CD4-positive, alpha-beta T cell treated with Interleukin-17A for 4 hours (primary cell): Measurements from ENCODE around the gene MEF2D.

Experiments
- DNase-seq: peaks from one replicate; pipeline ENCODE4 v3.0.0-alpha.2; 2020; ENCODE audit warnings: mixed read lengths

The MEF2D gene

DNA sequence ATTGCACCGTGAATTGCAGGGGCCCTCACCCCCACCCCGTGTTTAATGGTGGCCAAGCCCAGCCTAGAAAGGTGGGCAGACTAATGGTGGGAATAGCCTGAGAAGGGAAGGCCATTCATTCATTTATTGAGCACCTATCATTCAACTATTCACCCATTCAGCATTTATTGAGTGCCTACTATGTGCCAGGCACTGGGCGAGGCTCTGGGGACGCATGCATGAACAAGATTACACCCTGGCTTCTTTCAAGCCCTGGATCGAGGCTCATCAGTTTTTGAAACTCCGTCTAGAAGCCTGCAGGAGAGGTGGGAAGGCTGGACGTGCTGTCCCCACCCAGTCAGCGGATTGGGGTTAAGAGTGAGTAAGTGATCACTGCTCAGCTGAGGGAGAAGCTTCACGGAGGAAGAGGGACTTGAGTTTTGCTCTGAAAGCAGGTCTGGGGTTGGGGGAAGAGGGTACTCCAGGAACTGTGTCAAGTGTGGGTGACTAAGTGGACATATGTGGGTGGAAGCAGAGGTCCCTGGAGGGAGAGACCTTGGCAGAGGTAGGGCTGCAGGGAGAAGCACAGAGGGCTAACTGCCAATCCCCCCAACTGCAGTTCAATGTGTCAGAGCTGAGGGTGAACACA lies 35.6 kb downstream of the MEF2D start:
- no peak for DNase-seq

- no peak for DNase-seq
Measured at GRCh38 chr1:156464335-156464734, 36.2 kb downstream of the MEF2D start.

- no peak for DNase-seq
Measured at GRCh38 chr1:156463874-156464273, 36.7 kb downstream of the MEF2D start.

DNA sequence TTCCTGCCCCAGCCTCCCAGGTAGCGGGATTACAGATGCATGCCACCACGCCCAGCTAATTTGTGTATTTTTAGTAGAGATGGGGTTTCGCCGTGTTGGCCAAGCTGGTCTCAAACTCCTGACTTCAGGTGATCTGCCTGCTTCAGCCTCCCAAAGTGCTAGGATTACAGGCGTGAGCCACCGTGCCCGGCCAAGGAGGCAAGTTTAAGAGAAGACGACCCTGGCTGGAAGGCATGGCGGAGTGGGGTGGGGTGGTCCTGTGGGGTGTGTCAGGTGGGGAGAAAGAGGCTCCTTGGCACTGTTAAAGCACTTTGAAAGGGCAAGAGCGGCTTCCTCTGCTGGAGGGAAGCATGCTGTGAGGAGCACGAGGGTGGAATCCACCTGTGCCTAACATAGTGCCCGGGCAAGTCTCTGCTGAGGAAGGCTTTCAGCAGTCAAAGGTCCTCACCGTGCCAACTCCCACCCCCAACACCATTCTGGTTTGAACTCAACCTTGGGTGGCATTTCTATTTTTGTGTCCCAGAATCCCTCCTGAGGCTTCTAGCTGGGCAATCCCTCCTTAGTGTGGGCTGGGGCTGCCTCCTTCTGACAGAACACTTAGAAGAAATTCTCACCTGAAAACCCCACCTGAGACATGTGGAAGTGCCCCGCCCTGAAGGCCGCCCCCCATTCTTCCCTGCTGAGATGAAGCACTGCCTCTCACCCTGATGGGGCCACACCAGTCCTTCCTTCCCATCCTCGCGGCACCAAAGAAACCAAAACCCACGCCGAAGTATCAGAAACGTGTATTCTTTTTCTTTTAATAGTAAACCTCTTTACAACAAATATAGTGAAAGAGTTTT lies 37.4 kb downstream of the MEF2D start:
- no peak for DNase-seq

GRCh38 chr1:156461781-156462647 lies 38.6 kb downstream of the MEF2D start:
- no peak for DNase-seq

- no peak for DNase-seq
Measured at GRCh38 chr1:156461109-156461508, 39.5 kb downstream of the MEF2D start.

DNA sequence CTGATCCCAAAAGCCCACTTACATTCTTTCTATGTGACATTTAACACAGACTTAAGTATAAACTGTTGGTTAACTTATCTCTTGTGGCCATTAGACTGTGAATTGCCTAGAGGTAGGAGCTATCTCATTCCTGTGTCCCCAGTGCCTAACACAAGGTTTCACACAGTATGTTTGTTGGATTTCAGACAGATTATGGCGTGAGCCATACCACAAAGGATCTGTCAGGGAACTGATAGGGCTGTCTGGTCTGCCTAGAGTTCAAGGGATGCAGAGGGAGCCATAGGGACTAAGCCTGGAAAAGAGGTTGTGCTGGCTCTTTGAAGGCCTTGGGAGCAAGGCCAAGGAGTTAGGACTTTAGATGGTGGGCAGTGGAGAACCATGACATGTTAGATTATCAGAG lies 40.0 kb downstream of the MEF2D start:
- no peak for DNase-seq

DNA sequence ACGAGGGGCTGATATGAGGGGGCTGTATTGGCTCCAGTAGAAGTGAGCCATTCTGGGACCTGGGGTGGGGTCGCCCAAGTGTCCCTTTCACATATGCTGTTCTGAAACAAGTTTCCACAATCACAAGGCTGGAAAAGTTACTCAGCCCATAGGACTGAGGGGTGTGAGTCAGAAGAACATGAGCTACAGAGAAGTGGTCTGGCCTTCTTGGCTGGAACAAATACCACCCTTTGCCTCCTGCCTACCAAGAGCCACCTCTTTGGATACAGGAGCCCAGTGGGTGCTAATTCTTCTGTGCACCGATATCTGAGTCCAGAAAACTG lies 42.4 kb downstream of the MEF2D start:
- DNase-seq = no peak

- peak; percentile 98 for DNase-seq
Measured at GRCh38 chr1:156456625-156457465, 43.7 kb downstream of the MEF2D start.

GRCh38 chr1:156455362-156455761 lies 45.2 kb downstream of the MEF2D start:
- no peak for DNase-seq

DNA sequence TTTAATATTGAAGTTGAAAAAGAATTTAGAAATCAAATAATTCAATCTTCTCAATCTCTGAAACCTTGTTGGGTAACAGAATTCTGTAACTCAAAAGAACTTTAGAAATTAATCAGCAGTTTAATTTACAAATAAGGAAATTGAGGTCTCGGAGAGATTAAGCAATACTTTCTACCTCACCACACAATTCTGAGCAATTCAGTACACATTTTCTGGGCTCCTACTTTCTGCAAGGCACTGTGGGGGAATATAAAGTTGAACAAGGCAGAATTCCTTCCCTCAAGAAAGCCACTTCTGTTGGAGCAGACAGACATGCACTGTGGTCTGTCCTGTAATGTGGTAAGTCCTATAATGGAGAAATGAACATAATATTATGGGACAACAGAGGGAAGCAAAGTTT lies 47.7 kb downstream of the MEF2D start:
- no peak for DNase-seq

- DNase-seq = no peak
Measured at GRCh38 chr1:156451505-156452160, 48.9 kb downstream of the MEF2D start.

DNA sequence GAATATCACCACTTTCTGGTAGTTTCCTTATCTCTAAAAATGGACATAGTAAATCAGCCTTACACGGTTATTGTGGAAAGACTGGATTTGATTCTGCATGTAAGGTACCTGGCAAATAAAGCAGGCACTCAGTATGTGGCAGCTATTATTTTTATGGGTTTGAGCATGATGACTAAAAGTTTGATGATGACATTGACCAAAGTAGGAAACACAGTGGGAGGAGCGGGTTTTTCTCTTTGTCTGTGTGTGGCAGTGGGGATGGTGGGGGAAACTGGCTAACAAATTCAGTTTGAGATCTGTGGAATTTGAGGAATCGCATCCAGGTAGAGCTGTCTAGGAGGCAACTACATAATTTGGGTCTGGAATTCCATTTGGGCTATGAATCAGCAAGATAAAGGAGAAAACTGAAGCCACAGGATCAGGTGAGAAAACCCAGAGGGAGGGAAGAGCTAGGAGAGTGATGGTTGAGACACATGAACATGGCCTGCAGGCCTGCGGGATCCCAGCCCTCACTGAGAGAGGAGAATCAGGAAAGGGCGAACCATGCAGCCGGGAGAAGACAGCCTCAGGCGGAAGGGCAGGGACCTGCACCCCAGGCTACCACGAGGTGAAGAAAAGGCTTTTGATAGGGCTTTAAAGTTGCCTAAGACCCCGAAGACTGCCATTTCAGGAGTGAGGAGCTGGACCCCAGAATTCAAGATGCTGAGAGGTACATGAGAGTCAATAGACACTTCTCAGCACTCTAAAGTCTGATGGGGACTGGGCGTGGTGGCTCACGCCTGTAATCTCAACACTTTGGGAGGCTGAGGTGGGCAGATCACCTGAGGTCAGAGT lies 52.2 kb downstream of the MEF2D start:
- no peak for DNase-seq

GRCh38 chr1:156445789-156446263 lies 54.7 kb downstream of the MEF2D start:
- peak; percentile 84 for DNase-seq

GRCh38 chr1:156444407-156445001 lies 56.1 kb downstream of the MEF2D start:
- DNase-seq = peak; percentile 36

GRCh38 chr1:156443286-156443685 lies 57.3 kb downstream of the MEF2D start:
- no peak for DNase-seq

- no peak for DNase-seq
Measured at GRCh38 chr1:156440654-156441437, 59.7 kb downstream of the MEF2D start.

- no peak for DNase-seq
Measured at GRCh38 chr1:156439777-156440183, 60.8 kb downstream of the MEF2D start.

GRCh38 chr1:156439036-156439776 lies 61.4 kb downstream of the MEF2D start:
- no peak for DNase-seq
